ENCODE data around the gene SHROOM3. TPM values are rescaled to one million over a fixed set of nuclear protein-coding genes. Genes with fewer than 3 reads are reported as not detected.

Gene SHROOM3
- total and polyA plus RNA-seq, 7 donors: 5.1 to 71.0 (median 28.2) TPM

DNA sequence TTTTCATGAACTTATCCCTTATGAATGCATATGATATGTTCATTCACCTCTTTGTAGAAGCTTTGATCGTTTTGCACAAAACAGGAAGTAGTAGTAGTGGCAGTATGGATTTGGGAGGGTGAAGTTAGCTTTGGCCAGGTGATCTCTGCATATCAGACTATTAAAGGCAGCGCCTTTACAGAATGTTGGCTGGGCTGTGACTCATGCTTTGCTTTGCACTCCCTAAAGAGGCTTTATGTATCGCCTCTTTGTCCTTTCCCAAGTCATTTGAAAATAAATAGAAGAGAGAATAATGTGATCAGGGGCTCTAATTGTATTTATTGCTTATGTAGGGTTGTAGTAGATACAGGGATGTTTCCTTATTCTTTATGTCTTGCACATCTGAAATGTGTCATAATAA, 50.4 kb downstream of the SHROOM3 start:
- 10 to 45% methylated on average over 3 of the region's 3 CpGs for WGBS, 2 donors
- intact Hi-C loops (cut with DNase I): no loop called here
- TF ChIP-seq POLR2A (IDR thresholded peaks at IDR 0.05) (no peak), EP300 (IDR thresholded peaks at IDR 0.05) (no peak), POLR2AphosphoS5 (IDR thresholded peaks at IDR 0.05) (no peak)
- TF ChIP-seq, protein P1, sequence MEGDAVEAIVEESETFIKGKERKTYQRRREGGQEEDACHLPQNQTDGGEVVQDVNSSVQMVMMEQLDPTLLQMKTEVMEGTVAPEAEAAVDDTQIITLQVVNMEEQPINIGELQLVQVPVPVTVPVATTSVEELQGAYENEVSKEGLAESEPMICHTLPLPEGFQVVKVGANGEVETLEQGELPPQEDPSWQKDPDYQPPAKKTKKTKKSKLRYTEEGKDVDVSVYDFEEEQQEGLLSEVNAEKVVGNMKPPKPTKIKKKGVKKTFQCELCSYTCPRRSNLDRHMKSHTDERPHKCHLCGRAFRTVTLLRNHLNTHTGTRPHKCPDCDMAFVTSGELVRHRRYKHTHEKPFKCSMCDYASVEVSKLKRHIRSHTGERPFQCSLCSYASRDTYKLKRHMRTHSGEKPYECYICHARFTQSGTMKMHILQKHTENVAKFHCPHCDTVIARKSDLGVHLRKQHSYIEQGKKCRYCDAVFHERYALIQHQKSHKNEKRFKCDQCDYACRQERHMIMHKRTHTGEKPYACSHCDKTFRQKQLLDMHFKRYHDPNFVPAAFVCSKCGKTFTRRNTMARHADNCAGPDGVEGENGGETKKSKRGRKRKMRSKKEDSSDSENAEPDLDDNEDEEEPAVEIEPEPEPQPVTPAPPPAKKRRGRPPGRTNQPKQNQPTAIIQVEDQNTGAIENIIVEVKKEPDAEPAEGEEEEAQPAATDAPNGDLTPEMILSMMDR (IDR thresholded peaks at IDR 0.05): no peak

DNA sequence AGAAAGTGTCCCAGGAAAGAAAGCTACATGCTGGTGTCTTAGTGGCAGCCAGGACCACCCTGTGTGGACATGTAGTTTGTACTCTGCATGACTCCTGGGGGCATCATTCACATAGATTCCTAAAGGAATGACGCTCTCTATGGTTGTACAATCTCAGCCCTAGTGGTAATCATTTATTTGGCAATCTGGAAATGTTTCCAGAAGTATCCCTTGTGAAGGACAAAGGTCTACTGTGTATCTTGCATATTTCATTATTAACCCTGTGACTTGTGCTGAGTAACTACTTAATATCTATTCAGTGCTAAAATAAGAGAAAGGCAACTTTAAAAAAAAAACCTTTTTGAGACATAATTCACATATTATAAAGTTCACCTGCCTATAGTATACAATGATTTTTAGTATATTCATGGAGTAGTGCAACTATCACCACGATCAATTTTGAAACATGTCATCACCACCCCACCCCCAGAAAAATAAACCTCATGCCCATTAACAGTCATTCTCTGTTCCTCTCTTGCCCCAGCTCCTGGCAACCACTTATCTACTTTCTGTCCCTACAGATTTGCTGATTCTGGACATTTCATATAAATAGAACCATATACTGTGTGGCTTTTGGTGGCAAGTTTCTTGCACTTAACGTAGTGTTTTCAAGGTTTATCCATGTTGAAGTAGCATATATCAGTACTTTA, 51.7 kb downstream of the SHROOM3 start:
- Histone ChIP-seq H3K4me1 (peaks cover 0 to 18% (median 11%) of the 10 kb centered on the region in 4 donors), H3K36me3 (no peaks in the 10 kb centered on the region), H3K27ac (no peak overlapping the region), H3K4me3 (no peak overlapping the region), H3K27me3 (no peaks in the 10 kb centered on the region), H3K9me3 (no peaks in the 10 kb centered on the region)
- no peak for DNase-seq
- intact Hi-C loops (cut with DNase I): no loop called here
- TF ChIP-seq, protein P1 (IDR thresholded peaks at IDR 0.05): no peak
- TF ChIP-seq EP300 (IDR thresholded peaks at IDR 0.05) (no peak), POLR2AphosphoS5 (IDR thresholded peaks at IDR 0.05) (no peak), POLR2A (IDR thresholded peaks at IDR 0.05) (no peak)
- 84% methylated on average over 3 of the region's 3 CpGs for WGBS, 2 donors

More for the DNA sequence above, 50.4 kb downstream of the SHROOM3 start:
- peaks cover 0 to 18% (median 11%) of the 10 kb centered on the region in 4 donors for H3K4me1 ChIP-seq
- no peak overlapping the region for H3K4me3 ChIP-seq
- H3K27me3 ChIP-seq: no peaks in the 10 kb centered on the region
- H3K36me3 ChIP-seq: no peaks in the 10 kb centered on the region
- no peak for DNase-seq
- peaks cover 0 to 2% (median 0%) of the 10 kb centered on the region in 4 donors for H3K9me3 ChIP-seq
- no peak overlapping the region for H3K27ac ChIP-seq

DNA sequence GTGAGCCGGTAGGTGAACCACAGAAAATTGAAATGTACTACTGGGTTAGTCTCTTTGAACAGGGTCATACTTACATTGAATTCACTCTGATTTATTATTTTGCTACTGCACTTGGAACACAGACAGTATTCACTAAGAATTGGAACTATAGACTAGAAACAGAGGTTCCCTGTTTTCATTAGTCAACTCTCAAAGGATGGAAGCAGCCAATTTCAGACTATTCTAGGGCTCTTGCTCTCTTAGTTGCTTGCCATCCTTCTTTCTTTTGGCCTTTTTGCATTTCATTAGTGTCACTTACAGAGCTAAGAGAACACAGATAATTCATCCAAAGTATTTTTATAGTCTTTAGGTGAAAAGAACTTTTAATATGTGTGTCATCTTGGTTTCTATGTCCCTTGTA, 52.6 kb downstream of the SHROOM3 start:
- no peaks in the 10 kb centered on the region for H3K9me3 ChIP-seq
- DNase-seq: no peak
- H3K27me3 ChIP-seq: no peaks in the 10 kb centered on the region
- H3K27ac ChIP-seq: peak overlapping the region in 2 of 4 donors; percentile 4 to 44
- 49 to 95% methylated on average over 1 of the region's 1 CpG for WGBS, 2 donors
- no peaks in the 10 kb centered on the region for H3K36me3 ChIP-seq
- intact Hi-C loops (cut with DNase I): no loop called here
- TF ChIP-seq, protein P1 (IDR thresholded peaks at IDR 0.05): no peak
- no peak for TF ChIP-seq POLR2A (IDR thresholded peaks at IDR 0.05)
- no peak for TF ChIP-seq EP300 (IDR thresholded peaks at IDR 0.05)
- TF ChIP-seq POLR2AphosphoS5 (IDR thresholded peaks at IDR 0.05): no peak
- peaks cover 0 to 18% (median 11%) of the 10 kb centered on the region in 4 donors for H3K4me1 ChIP-seq
- H3K4me3 ChIP-seq: no peak overlapping the region

DNA sequence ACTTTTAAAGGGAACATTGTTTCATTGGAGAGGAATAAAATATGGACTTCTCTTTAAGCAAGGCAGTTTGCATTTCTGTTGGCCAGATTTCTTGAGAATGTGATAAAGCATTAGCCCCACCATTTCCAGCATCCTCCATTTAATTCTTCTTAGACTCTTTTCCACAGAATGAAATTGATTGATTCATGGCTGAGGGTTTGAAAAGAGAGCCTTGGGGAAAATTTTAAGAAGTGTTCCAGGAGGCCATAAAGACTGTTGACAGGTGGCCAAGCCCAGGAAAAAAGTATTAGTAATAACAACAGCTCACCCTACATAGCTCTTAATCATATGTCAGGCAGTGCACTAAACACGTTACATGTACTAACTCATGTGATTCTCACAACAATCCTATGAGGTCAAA, 53.4 kb downstream of the SHROOM3 start:
- peak overlapping the region in 2 of 4 donors; percentile 4 to 44 for H3K27ac ChIP-seq
- no peaks in the 10 kb centered on the region for H3K36me3 ChIP-seq
- WGBS, 2 donors: 97 to 98% methylated on average over 1 of the region's 1 CpG
- H3K4me3 ChIP-seq: no peak overlapping the region
- H3K27me3 ChIP-seq: no peaks in the 10 kb centered on the region
- DNase-seq: no peak
- no peaks in the 10 kb centered on the region for H3K9me3 ChIP-seq
- intact Hi-C loops (cut with DNase I): no loop called here
- no peak for TF ChIP-seq EP300 (IDR thresholded peaks at IDR 0.05)
- no peak for TF ChIP-seq POLR2A (IDR thresholded peaks at IDR 0.05)
- TF ChIP-seq POLR2AphosphoS5 (IDR thresholded peaks at IDR 0.05): no peak
- TF ChIP-seq, protein P1 (IDR thresholded peaks at IDR 0.05): no peak
- H3K4me1 ChIP-seq: peaks cover 0 to 18% (median 11%) of the 10 kb centered on the region in 4 donors
